Parathyroid adenoma (tissue), 2 donors: ENCODE results near the gene LINGO1.
A peak's percentile ranks its signal among the peaks of the same experiment; 100 is the strongest.

Source experiments
- H2AFZ ChIP-seq: fragments of 300-600 bp; sonication (generic); one replicate; pipeline ENCODE4 v1.7.0; 2017; ENCODE audit warnings: antibody characterized with exemption, mild to moderate bottlenecking
- H3K27ac ChIP-seq: fragments of 300-600 bp; sonication (generic); one replicate; pipeline ENCODE4 v1.7.0; 2017
- H3K27me3 ChIP-seq: fragments of 300-600 bp; sonication (generic); one replicate; pipeline ENCODE4 v1.7.0; 2017; ENCODE audit warnings: low read length; ENCODE audit not compliant: control insufficient read depth, insufficient read depth
- H3K36me3 ChIP-seq: fragments of 300-600 bp; sonication (generic); one replicate; pipeline ENCODE4 v1.7.0; 2017; ENCODE audit warnings: low read length; ENCODE audit not compliant: control insufficient read depth, insufficient read depth
- H3K4me1 ChIP-seq: fragments of 300-600 bp; sonication (generic); one replicate; pipeline ENCODE4 v1.7.0; 2017; ENCODE audit warnings: control low read depth
- H3K4me2 ChIP-seq: fragments of 300-600 bp; sonication (generic); one replicate; pipeline ENCODE4 v1.7.0; 2017; ENCODE audit warnings: low read length
- H3K4me3 ChIP-seq: fragments of 300-600 bp; sonication (generic); one replicate; pipeline ENCODE4 v1.7.0; 2017; ENCODE audit warnings: low read depth, low read length
- H3K79me2 ChIP-seq: fragments of 300-600 bp; sonication (generic); one replicate; pipeline ENCODE4 v1.7.0; 2017; ENCODE audit warnings: control low read depth
- H3K9ac ChIP-seq: fragments of 300-600 bp; sonication (generic); one replicate; pipeline ENCODE4 v1.7.0; 2017; ENCODE audit warnings: mild to moderate bottlenecking
- H3K9me3 ChIP-seq: fragments of 300-600 bp; sonication (generic); one replicate; pipeline ENCODE4 v1.7.0; 2017; ENCODE audit warnings: low read length; ENCODE audit not compliant: control insufficient read depth
- TF ChIP-seq, protein P1 (sequence below): fragments of 300-600 bp; sonication (generic); IDR thresholded peaks from one replicate; pipeline ENCODE4 v1.7.0; 2017; ENCODE audit warnings: antibody characterized with exemption, mild to moderate bottlenecking
- donor health status: primary hyperparathyroidism.

Gene LINGO1

DNA sequence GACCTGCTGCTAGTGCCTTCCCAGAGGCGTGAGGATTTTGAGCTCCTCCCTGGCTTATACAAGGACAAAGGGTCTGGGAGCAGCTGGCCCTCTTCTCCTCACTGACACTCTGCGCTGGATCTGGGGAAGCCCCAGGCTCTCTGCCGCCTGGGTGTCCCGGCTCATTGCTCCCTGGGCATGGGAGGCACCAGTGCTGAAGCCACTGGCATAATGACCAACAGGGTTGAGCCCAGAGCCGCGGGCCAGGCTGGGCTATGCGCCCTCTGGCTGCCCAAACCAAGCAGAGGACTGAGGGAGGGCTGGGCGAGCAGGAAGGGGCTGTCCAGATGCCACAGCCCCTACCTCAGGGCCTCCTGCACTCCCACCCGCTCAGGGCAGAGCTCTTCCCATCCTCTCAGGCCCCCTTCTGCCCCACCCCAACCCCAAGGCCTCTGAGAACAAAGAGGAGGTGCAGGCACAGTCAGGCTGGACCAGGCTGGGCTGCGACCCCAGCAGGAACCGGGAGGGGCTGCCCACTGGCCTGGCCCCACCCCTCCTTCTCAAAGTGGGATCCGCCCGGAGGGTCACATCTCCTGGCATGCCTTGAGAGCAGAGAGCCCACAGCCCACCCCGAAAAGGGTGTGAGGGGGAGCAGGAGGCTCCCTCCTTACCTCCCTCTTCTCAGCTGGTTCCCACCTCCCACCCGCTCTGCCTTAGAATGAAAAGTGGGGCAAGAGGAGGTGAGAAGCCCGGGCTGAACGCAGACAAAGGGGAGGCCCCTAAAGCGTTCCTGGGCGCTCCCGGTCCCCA is 1.6 kb downstream of the LINGO1 start:
- no peaks in the 10 kb centered on the region for H3K27me3 ChIP-seq
- H3K9ac ChIP-seq = no peak overlapping the region
- H3K27ac ChIP-seq = no peak overlapping the region
- H2AFZ ChIP-seq = no peak overlapping the region
- H3K9me3 ChIP-seq = no peaks in the 10 kb centered on the region
- H3K4me2 ChIP-seq = peak overlapping the region; percentile 74
- H3K4me3 ChIP-seq = peak overlapping the region; percentile 23
- no peaks in the 10 kb centered on the region for H3K4me1 ChIP-seq
- TF ChIP-seq, protein P1, sequence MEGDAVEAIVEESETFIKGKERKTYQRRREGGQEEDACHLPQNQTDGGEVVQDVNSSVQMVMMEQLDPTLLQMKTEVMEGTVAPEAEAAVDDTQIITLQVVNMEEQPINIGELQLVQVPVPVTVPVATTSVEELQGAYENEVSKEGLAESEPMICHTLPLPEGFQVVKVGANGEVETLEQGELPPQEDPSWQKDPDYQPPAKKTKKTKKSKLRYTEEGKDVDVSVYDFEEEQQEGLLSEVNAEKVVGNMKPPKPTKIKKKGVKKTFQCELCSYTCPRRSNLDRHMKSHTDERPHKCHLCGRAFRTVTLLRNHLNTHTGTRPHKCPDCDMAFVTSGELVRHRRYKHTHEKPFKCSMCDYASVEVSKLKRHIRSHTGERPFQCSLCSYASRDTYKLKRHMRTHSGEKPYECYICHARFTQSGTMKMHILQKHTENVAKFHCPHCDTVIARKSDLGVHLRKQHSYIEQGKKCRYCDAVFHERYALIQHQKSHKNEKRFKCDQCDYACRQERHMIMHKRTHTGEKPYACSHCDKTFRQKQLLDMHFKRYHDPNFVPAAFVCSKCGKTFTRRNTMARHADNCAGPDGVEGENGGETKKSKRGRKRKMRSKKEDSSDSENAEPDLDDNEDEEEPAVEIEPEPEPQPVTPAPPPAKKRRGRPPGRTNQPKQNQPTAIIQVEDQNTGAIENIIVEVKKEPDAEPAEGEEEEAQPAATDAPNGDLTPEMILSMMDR = no peak
- no peaks in the 10 kb centered on the region for H3K79me2 ChIP-seq
- H3K36me3 ChIP-seq = no peaks in the 10 kb centered on the region

DNA sequence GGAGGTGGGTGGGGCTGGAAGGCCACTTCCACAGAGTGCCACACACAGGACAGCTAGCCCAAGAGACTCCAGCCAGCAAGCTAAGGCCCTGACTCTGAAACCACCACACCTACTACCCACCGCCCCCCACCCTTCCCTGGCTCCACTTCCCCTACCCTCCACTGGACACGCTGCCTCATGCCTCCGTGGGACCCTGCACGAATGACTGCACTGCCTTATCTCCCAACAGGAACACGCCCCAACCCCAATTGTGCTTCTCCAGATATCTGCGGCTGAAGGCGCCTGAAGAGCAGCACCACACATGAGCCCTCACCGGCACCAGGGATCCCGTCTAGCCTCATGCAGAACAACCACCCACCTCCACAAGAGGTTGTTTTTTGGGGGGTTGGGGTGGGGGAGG is 2.7 kb downstream of the LINGO1 start:
- no peak overlapping the region for H3K9ac ChIP-seq
- no peaks in the 10 kb centered on the region for H3K27me3 ChIP-seq
- H2AFZ ChIP-seq = no peak overlapping the region
- no peaks in the 10 kb centered on the region for H3K4me1 ChIP-seq
- no peak overlapping the region for H3K4me3 ChIP-seq
- no peaks in the 10 kb centered on the region for H3K36me3 ChIP-seq
- H3K9me3 ChIP-seq = no peaks in the 10 kb centered on the region
- no peaks in the 10 kb centered on the region for H3K79me2 ChIP-seq
- no peak overlapping the region for H3K4me2 ChIP-seq
- H3K27ac ChIP-seq = no peak overlapping the region
- TF ChIP-seq, protein P1 = no peak

DNA sequence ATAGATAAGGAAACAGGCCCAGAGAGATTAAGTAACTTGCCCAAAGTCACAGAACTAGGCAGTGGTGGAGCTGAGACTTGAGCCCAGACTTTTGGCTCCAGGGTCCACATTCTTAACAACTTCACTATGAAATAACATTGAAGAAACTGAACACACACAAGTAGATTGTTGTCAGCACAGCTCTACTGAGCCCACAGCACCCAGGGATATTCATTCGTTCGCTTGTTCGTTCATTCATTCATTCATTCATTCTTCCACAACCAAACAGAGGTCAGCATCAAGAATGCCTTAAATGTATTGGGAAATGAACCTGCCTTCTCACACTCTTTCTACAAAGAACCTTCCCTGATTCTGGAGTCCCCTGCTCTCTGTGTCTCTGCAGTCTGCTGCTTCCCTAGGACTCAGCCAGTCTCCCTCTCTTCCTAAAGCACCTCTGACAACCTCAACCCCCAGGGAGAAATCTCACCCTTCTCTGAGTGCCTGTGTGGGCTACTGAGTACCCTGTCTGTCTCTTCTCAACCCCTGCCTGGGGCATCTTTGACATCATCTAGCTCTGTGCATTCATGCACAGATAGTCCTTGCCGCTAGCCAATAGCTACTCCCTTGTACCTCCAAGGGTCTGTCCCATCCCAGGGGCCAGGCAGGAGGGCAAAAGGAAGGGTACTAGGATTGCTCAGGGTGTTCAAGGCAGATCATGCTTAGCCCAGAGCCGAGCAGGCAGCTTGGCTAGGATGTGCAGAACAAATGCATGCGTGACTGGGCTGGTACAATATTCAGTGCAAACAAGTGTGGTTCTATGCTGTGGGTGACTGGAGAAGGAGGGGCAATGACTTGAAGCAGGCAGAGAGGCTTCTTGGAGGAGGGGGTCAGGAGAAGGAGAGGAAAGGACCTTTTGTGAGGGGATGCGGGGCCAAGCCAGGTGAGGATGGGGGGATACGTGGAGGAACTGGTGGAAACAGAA is 3.4 kb downstream of the LINGO1 start:
- Histone ChIP-seq H3K27me3 (no peaks in the 10 kb centered on the region), H2AFZ (no peak overlapping the region), H3K27ac (no peak overlapping the region), H3K9ac (no peak overlapping the region), H3K4me1 (no peaks in the 10 kb centered on the region), H3K4me3 (no peak overlapping the region), H3K9me3 (no peaks in the 10 kb centered on the region), H3K4me2 (no peak overlapping the region), H3K79me2 (no peaks in the 10 kb centered on the region), H3K36me3 (no peaks in the 10 kb centered on the region)
- TF ChIP-seq, protein P1 = no peak

DNA sequence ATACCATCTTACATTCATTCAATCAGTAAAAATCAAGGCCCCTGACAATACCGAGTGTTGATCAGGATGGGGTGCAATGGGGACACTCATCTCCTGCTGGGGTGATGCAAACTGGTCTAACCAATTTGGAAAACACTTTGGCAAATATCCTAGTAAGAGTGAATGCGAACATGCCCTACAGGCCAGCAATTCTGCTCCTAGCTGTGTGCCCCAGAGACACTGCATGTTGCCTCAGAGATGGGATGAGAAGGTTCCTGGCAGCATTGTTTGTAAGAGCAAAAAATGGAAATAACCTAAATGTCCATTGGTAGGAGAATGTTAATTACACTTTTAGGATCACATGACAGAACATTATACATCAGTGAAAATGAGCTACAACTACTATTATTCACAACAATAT is 4.7 kb downstream of the LINGO1 start:
- TF ChIP-seq, protein P1 = no peak
- H3K4me3 ChIP-seq = no peak overlapping the region

More for the DNA sequence above, 4.7 kb downstream of the LINGO1 start:
- no peaks in the 10 kb centered on the region for H3K79me2 ChIP-seq
- no peak overlapping the region for H3K4me2 ChIP-seq
- H3K27ac ChIP-seq = no peak overlapping the region
- no peaks in the 10 kb centered on the region for H3K9me3 ChIP-seq
- no peaks in the 10 kb centered on the region for H3K36me3 ChIP-seq
- H3K9ac ChIP-seq = no peak overlapping the region
- H3K27me3 ChIP-seq = no peaks in the 10 kb centered on the region
- H2AFZ ChIP-seq = no peak overlapping the region
- no peaks in the 10 kb centered on the region for H3K4me1 ChIP-seq
